ENCODE results near the gene TSEN54. TPM values are rescaled to one million over a fixed set of nuclear protein-coding genes. Genes with fewer than 3 reads are reported as not detected.

The TSEN54 gene
- polyA plus RNA-seq, 1 of the 3 experiments (the other 2 are of a cell fraction): 29.8 TPM

DNA sequence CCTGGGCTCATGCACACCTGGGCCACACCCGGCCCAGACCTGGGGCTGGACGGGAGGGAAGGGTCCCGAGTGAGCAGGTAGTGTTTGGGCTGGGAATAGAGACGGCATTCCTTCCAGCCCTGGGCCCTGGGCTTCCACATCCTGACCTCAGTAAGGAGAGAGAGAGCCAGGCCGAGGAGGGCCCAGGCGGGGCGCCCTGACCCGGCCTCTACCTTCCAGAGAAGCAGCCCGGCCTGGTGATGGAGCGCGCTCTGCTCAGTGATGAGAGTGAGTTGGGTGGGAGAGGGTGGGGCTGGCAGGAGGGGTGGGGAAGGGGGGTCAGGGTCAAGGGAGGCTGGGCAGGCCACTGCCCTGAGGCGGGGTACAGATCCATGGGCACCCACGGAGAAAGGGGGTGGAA is 57.7 kb downstream of the TSEN54 start:
- no peaks in the 10 kb centered on the region for H3K27me3 ChIP-seq (ENCODE audit: insufficient read depth)
- POLR2A ChIA-PET: no interaction called here
- no peak overlapping the region for H2AFZ ChIP-seq (ENCODE audit: low read depth)
- H3K9me2 ChIP-seq: no peaks in the 10 kb centered on the region
- no peak overlapping the region for H3K4me3 ChIP-seq (ENCODE audit: low read depth in 2 of 2, low read length in 1 of 2)
- H3K27ac ChIP-seq (ENCODE audit: low read depth in 2 of 2, low read length in 1 of 2): no peak overlapping the region
- H3K79me2 ChIP-seq (ENCODE audit: insufficient read depth): no peaks in the 10 kb centered on the region
- no peaks in the 10 kb centered on the region for H3K36me3 ChIP-seq (replicated peaks in 1 of 2; ENCODE audit: control insufficient read depth in 1 of 2, insufficient read depth in 2 of 2, low read length in 1 of 2)
- H3F3A ChIP-seq (replicated peaks; ENCODE audit: insufficient read depth): no peaks in the 10 kb centered on the region
- CTCF ChIA-PET: interaction anchor here (1.5 kb wide), 1 partner anchor 15 kb away, joined by 3 read pairs; no protein-coding TSS in a partner anchor
- no peak for DNase-seq
- no peaks in the 10 kb centered on the region for H4K20me1 ChIP-seq (ENCODE audit: insufficient read depth)
- no peaks in the 10 kb centered on the region; a peak in 1 of 4 replicates for H3K4me1 ChIP-seq (ENCODE audit: control insufficient read depth in 1 of 2, insufficient read depth in 2 of 2, low read depth in 1 of 2, low read length in 1 of 2)
- WGBS (ENCODE audit: low lambda C conversion rate): 79% methylated on average over 13 of the region's 13 CpGs
- no peaks in the 10 kb centered on the region for H3K9me3 ChIP-seq
- no peak overlapping the region for H3K4me2 ChIP-seq
- H3K9ac ChIP-seq: no peak overlapping the region
- TF ChIP-seq IRF3 (IDR thresholded peaks at IDR 0.05; ENCODE audit: low read depth, low read length): no peak
- no peak for TF ChIP-seq TCF12 (IDR thresholded peaks at IDR 0.05)
- no peak for TF ChIP-seq FOSL2 (IDR thresholded peaks at IDR 0.05; ENCODE audit: borderline replicate concordance, low read depth)
- TF ChIP-seq ELF1 (IDR thresholded peaks at IDR 0.05): no peak
- no peak for TF ChIP-seq RXRA (IDR thresholded peaks at IDR 0.05; ENCODE audit: borderline replicate concordance, low read depth)
- no peak for TF ChIP-seq POLR2AphosphoS5 (IDR thresholded peaks at IDR 0.05; ENCODE audit: low read depth, low read length)
- no peak for TF ChIP-seq SIN3A (IDR thresholded peaks at IDR 0.05; ENCODE audit: borderline replicate concordance, low read depth, low read length)
- TF ChIP-seq RFX5 (IDR thresholded peaks at IDR 0.05; ENCODE audit: low read length): no peak
- TF ChIP-seq FOXJ3 (CRISPR knock-in tag; IDR thresholded peaks at IDR 0.05): no peak
- no peak for TF ChIP-seq RCOR1 (IDR thresholded peaks at IDR 0.05; ENCODE audit: low read length)
- TF ChIP-seq CHD2 (IDR thresholded peaks at IDR 0.05; ENCODE audit: low read length, partially characterized antibody): no peak
- TF ChIP-seq FOXM1 (IDR thresholded peaks at IDR 0.05; ENCODE audit: low read depth): no peak
- no peak for TF ChIP-seq YY1 (IDR thresholded peaks at IDR 0.05; ENCODE audit: low read depth)
- TF ChIP-seq, protein P1, sequence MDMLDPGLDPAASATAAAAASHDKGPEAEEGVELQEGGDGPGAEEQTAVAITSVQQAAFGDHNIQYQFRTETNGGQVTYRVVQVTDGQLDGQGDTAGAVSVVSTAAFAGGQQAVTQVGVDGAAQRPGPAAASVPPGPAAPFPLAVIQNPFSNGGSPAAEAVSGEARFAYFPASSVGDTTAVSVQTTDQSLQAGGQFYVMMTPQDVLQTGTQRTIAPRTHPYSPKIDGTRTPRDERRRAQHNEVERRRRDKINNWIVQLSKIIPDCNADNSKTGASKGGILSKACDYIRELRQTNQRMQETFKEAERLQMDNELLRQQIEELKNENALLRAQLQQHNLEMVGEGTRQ (IDR thresholded peaks at IDR 0.05; ENCODE audit: borderline replicate concordance, low read depth, low read length): no peak
- no peak for TF ChIP-seq TEAD4 (IDR thresholded peaks at IDR 0.05; ENCODE audit: borderline replicate concordance, insufficient read depth)
- TF ChIP-seq, protein P2, sequence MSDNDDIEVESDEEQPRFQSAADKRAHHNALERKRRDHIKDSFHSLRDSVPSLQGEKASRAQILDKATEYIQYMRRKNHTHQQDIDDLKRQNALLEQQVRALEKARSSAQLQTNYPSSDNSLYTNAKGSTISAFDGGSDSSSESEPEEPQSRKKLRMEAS (IDR thresholded peaks at IDR 0.05; ENCODE audit: low read depth): no peak
- TF ChIP-seq JUND (IDR thresholded peaks at IDR 0.05): no peak

Other genes with a start within 250 kb of the TSEN54 start
- gene MIF4GD, start 245.3 kb upstream of the TSEN54 start, polyA plus RNA-seq (2012; rRNA removed): 65.4 and 70.0 TPM in 2 replicates
- gene SLC25A19, start 227.1 kb upstream of the TSEN54 start, polyA plus RNA-seq (2012; rRNA removed): 11.7 and 13.2 TPM in 2 replicates
- gene GRB2, start 110.8 kb upstream of the TSEN54 start, polyA plus RNA-seq (2012; rRNA removed): 81.6 and 89.6 TPM in 2 replicates
- 68.0 and 89.9 TPM in 2 replicates for gene TMEM94, start 59.9 kb upstream of the TSEN54 start, polyA plus RNA-seq (2012; rRNA removed)
- 5.2 and 6.5 TPM in 2 replicates for gene CASKIN2, start 991 bp upstream of the TSEN54 start, polyA plus RNA-seq (2012; rRNA removed)
- gene LLGL2, start 9.2 kb downstream of the TSEN54 start, polyA plus RNA-seq (2012; rRNA removed): 4.4 and 6.7 TPM in 2 replicates
- gene MYO15B, start 71.3 kb downstream of the TSEN54 start, polyA plus RNA-seq (2012; rRNA removed): 9.7 and 10.3 TPM in 2 replicates
- 0.02 TPM in 1 of 2 replicates, not detected in the other for gene SMIM5, start 116.9 kb downstream of the TSEN54 start, polyA plus RNA-seq (2012; rRNA removed)
- 22.5 and 25.3 TPM in 2 replicates for gene RECQL5, start 150.6 kb downstream of the TSEN54 start, polyA plus RNA-seq (2012; rRNA removed)
- 145 and 158 TPM in 2 replicates for gene SAP30BP, start 150.8 kb downstream of the TSEN54 start, polyA plus RNA-seq (2012; rRNA removed)
- 3.6 and 7.0 TPM in 2 replicates for gene ITGB4, start 204.9 kb downstream of the TSEN54 start, polyA plus RNA-seq (2012; rRNA removed)
- 36.5 and 39.2 TPM in 2 replicates for gene GALK1, start 248.7 kb downstream of the TSEN54 start, polyA plus RNA-seq (2012; rRNA removed)